Calu3 (cell line): Measurements from ENCODE around the gene SCYGR3. TPM values are rescaled to one million over a fixed set of nuclear protein-coding genes. Genes with fewer than 3 reads are reported as not detected.
A peak's percentile ranks its signal among the peaks of the same experiment; 100 is the strongest.

Experiments
- BruUV-seq: library from RNA; stranded (reverse); fragments of 400-500 nt; replicated peaks from 2 replicates; lab custom pipeline; 2021; lab: Mats Ljungman, UMichigan
- CTCF ChIA-PET: fragments of 300-600 bp; sonication (Branson Sonifier 250); formaldehyde crosslinking; loops from one replicate; lab custom pipeline; 2022; ENCODE audit warnings: antibody characterized with exemption; lab: Charles Lee
- DNase-seq: peaks from one replicate; pipeline ENCODE4 v3.0.0; 2022
- H3K27ac Mint-ChIP-seq: one replicate; pipeline ENCODE4 v1.8.0; 2022; ENCODE audit warnings: mixed read lengths; ENCODE audit not compliant: unreplicated experiment
- H3K27me3 Mint-ChIP-seq: one replicate; pipeline ENCODE4 v1.8.0; 2022; ENCODE audit warnings: mixed read lengths; ENCODE audit not compliant: unreplicated experiment
- H3K36me3 Mint-ChIP-seq: one replicate; pipeline ENCODE4 v1.8.0; 2022; ENCODE audit warnings: mild to moderate bottlenecking, moderate library complexity, mixed read lengths; ENCODE audit not compliant: insufficient read depth, unreplicated experiment
- H3K4me1 Mint-ChIP-seq: one replicate; pipeline ENCODE4 v1.8.0; 2022; ENCODE audit warnings: mild to moderate bottlenecking, low read depth, mixed read lengths; ENCODE audit not compliant: unreplicated experiment
- H3K4me3 Mint-ChIP-seq: one replicate; pipeline ENCODE4 v1.8.0; 2022; ENCODE audit warnings: mild to moderate bottlenecking, low read depth, moderate library complexity, mixed read lengths; ENCODE audit not compliant: unreplicated experiment
- H3K9me3 Mint-ChIP-seq: one replicate; pipeline ENCODE4 v1.8.0; 2022; ENCODE audit warnings: low read depth, mixed read lengths; ENCODE audit not compliant: unreplicated experiment
- CTCF ChIP-seq: fragments of 200-600 bp; IDR thresholded peaks from one replicate; pipeline ENCODE4 v1.8.0; 2022; ENCODE audit warnings: antibody characterized with exemption; ENCODE audit not compliant: unreplicated experiment
- intact Hi-C: fragments of 100-400 bp; cut with micrococcal nuclease; formaldehyde crosslinking; loops from one replicate; pipeline ENCODE4 v1.10.0; 2022; ENCODE audit not compliant: unreplicated experiment
- total RNA-seq: library from RNA; stranded (reverse); gene quantifications from 2 replicates; pipeline ENCODE4 v1.2.3, GENCODE V29; 2022

Gene SCYGR3
- total RNA-seq, 1 experiment from 2014 or later: not detected

DNA sequence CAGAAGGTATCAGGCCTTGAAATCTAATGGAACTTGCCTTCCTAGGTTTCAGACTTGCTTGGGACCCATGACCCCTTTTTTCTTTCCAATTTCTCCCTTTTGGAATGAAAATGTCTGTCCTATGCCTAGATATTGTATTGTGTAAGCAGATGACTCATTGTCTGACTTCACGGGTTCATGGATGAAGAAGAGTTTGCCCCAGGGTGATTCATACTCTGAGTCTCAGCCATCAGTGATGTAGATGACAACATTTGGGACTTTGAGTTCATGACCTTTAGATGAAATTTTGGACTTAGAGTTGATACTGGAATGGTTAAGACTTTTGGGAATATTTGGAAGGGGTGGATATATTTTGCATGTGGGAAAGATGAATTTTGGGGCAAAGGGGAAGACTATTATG is 40.8 kb upstream of the SCYGR3 start:
- peaks cover 25% of the 10 kb centered on the region for H3K4me1 Mint-ChIP-seq
- DNase-seq: peak; percentile 9
- no TSS peak for BruUV-seq
- intact Hi-C loops: loop anchor here (5.0 kb wide), 1 partner anchor 62 kb away; the partner anchor contains the start of gene SLC19A3
- no peak overlapping the region for H3K4me3 Mint-ChIP-seq
- TF ChIP-seq CTCF: no peak
- no peaks in the 10 kb centered on the region for H3K9me3 Mint-ChIP-seq
- H3K36me3 Mint-ChIP-seq: no peaks in the 10 kb centered on the region
- CTCF ChIA-PET: no interaction called here
- H3K27ac Mint-ChIP-seq: peak overlapping the region; percentile 14
- H3K27me3 Mint-ChIP-seq: no peaks in the 10 kb centered on the region

- CTCF ChIA-PET: no interaction called here
- Mint-ChIP-seq H3K36me3 (no peaks in the 10 kb centered on the region), H3K27me3 (no peaks in the 10 kb centered on the region), H3K27ac (no peak overlapping the region), H3K4me3 (no peak overlapping the region), H3K9me3 (no peaks in the 10 kb centered on the region), H3K4me1 (peaks cover 25% of the 10 kb centered on the region)
- no TSS peak for BruUV-seq
- intact Hi-C loops: no loop called here
- DNase-seq: no peak
- TF ChIP-seq CTCF: no peak
These were observed 39.8 kb upstream of the SCYGR3 start for GRCh38 chr2:227654426-227654825.

GRCh38 chr2:227653419-227653818 is 38.8 kb upstream of the SCYGR3 start:
- Mint-ChIP-seq H3K9me3 (no peaks in the 10 kb centered on the region), H3K27me3 (no peaks in the 10 kb centered on the region), H3K4me1 (peaks cover 25% of the 10 kb centered on the region), H3K4me3 (no peak overlapping the region), H3K36me3 (no peaks in the 10 kb centered on the region), H3K27ac (peak overlapping the region; percentile 18)
- intact Hi-C loops: no loop called here
- no peak for TF ChIP-seq CTCF
- DNase-seq: no peak
- BruUV-seq: no TSS peak
- CTCF ChIA-PET: interaction anchor here (0.5 kb wide), 2 partner anchors 67 to 117 kb away, joined by 3 to 6 read pairs; no protein-coding TSS in a partner anchor

GRCh38 chr2:227643990-227644551 is 29.4 kb upstream of the SCYGR3 start:
- DNase-seq: no peak
- Mint-ChIP-seq H3K4me3 (no peak overlapping the region), H3K27me3 (no peaks in the 10 kb centered on the region), H3K27ac (no peak overlapping the region), H3K9me3 (no peaks in the 10 kb centered on the region), H3K4me1 (no peaks in the 10 kb centered on the region), H3K36me3 (no peaks in the 10 kb centered on the region)
- no peak for TF ChIP-seq CTCF
- CTCF ChIA-PET: interaction anchor here (0.9 to 1.2 kb wide), 2 partner anchors 13 to 14 kb away, joined by 3 read pairs; no protein-coding TSS in a partner anchor
- BruUV-seq: no TSS peak
- intact Hi-C loops: no loop called here
